ENCODE measurements around the gene STARD3NL. TPM values are rescaled to one million over a fixed set of nuclear protein-coding genes. Genes with fewer than 3 reads are reported as not detected.
A peak's percentile ranks its signal among the peaks of the same experiment; 100 is the strongest.

STARD3NL gene
- total RNA-seq, 1 donor from 2014 or later, result 46.7 TPM

DNA sequence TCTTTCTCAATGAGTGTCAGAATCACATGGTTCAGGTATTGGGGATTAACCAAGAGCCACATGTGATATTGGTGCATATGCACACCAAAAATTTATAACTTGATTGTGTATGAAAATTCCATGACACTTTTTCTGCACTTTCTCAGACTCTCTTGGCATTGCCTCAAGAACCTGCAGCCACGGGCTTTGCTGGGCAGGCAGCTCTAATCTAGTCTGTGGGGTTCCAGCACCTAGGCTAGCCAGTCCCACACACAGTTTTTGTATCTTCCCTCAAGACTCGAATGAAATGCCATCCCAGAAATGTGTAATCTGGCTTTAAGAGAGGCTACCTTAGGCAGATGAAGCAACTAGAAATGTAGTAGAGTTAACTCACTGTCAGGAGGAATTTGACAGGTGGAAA is 21.7 kb downstream of the STARD3NL start:
- DNase-seq (ENCODE audit: extremely low spot score, unreplicated experiment), result no peak
- no peak overlapping the region for H3K27ac Mint-ChIP-seq
- no peaks in the 10 kb centered on the region for H3K27me3 Mint-ChIP-seq
- TF ChIP-seq, protein P1, sequence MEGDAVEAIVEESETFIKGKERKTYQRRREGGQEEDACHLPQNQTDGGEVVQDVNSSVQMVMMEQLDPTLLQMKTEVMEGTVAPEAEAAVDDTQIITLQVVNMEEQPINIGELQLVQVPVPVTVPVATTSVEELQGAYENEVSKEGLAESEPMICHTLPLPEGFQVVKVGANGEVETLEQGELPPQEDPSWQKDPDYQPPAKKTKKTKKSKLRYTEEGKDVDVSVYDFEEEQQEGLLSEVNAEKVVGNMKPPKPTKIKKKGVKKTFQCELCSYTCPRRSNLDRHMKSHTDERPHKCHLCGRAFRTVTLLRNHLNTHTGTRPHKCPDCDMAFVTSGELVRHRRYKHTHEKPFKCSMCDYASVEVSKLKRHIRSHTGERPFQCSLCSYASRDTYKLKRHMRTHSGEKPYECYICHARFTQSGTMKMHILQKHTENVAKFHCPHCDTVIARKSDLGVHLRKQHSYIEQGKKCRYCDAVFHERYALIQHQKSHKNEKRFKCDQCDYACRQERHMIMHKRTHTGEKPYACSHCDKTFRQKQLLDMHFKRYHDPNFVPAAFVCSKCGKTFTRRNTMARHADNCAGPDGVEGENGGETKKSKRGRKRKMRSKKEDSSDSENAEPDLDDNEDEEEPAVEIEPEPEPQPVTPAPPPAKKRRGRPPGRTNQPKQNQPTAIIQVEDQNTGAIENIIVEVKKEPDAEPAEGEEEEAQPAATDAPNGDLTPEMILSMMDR (conservative IDR thresholded peaks at IDR 0.05), result no peak
- no peak overlapping the region for H3K4me3 Mint-ChIP-seq
- H3K36me3 Mint-ChIP-seq, result peaks cover 12% of the 10 kb centered on the region
- H3K9me3 Mint-ChIP-seq, result peaks cover 3% of the 10 kb centered on the region
- peaks cover 35% of the 10 kb centered on the region for H3K4me1 Mint-ChIP-seq (ENCODE audit: unreplicated experiment)

DNA sequence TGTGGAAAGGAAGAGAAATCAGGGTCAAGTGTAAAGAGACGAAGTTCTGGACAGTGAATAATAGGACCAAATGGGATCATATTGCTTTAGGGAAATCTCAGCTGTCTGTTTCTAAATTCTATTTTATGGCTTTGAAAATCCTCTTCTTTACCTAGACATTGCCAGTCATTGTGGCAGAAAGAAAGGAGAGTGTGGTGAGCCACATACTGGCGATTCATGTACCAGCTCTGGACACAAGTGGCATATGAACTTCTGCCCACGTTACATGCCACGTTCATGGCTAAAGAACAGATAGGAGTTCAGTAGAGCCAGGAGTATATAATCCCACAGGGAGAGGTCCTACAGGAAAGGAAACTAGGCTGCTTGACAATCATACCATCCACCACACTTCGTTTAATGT is 28.0 kb downstream of the STARD3NL start:
- peaks cover 7% of the 10 kb centered on the region for H3K4me1 Mint-ChIP-seq (ENCODE audit: unreplicated experiment)
- TF ChIP-seq, protein P1 (conservative IDR thresholded peaks at IDR 0.05), result no peak
- DNase-seq (ENCODE audit: extremely low spot score, unreplicated experiment), result no peak
- H3K9me3 Mint-ChIP-seq, result peaks cover 3% of the 10 kb centered on the region
- H3K27ac Mint-ChIP-seq, result no peak overlapping the region
- H3K4me3 Mint-ChIP-seq, result no peak overlapping the region
- H3K36me3 Mint-ChIP-seq, result peaks cover 35% of the 10 kb centered on the region
- no peaks in the 10 kb centered on the region for H3K27me3 Mint-ChIP-seq

DNA sequence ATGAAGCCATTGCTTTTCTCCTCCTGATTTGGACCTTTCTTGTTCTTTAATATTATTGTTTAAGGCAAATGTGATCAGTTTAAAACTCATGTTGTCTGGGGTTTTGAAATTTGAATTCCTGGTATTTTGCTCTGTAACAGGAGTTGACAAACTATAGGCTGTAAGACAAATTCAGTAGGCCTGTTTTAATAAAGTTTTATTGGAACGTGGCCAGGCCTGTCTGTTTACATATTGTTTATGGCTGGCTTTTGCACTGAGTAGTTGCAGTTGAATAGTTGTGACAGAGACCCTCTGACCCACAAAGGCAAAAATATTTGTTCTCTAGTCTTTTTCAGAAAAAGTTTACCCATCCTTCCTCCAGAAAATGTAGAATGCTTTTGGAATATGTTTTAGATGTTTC is 29.8 kb downstream of the STARD3NL start:
- H3K27ac Mint-ChIP-seq, result no peak overlapping the region
- TF ChIP-seq, protein P1 (conservative IDR thresholded peaks at IDR 0.05), result no peak
- H3K9me3 Mint-ChIP-seq, result no peaks in the 10 kb centered on the region

DNA sequence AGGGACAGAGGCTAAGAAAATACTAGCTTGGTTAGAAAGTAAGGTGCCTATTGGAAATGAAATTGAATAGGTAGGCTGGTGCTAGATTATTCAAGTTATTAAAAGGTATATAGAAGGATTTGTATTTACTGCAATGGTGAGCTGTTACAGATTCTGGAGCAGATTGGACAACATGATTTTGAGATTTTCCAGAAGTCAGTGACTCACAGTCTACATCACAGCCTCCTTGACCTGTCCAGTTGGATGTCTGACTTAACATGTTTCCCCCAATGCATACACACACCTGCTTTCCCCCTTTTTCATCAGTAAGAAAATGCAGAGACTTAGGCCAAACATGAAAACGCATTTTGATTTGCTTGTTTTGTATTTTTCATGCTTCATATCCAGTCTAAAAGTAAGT is 33.4 kb downstream of the STARD3NL start:
- no peaks in the 10 kb centered on the region for H3K27me3 Mint-ChIP-seq
- peaks cover 8% of the 10 kb centered on the region for H3K4me1 Mint-ChIP-seq (ENCODE audit: unreplicated experiment)
- TF ChIP-seq, protein P1 (conservative IDR thresholded peaks at IDR 0.05), result no peak
- peaks cover 38% of the 10 kb centered on the region for H3K36me3 Mint-ChIP-seq
- DNase-seq (ENCODE audit: extremely low spot score, unreplicated experiment), result no peak
- H3K9me3 Mint-ChIP-seq, result no peaks in the 10 kb centered on the region
- no peak overlapping the region for H3K4me3 Mint-ChIP-seq
- H3K27ac Mint-ChIP-seq, result no peak overlapping the region

More for the DNA sequence above, 29.8 kb downstream of the STARD3NL start:
- DNase-seq (ENCODE audit: extremely low spot score, unreplicated experiment), result no peak
- peaks cover 7% of the 10 kb centered on the region for H3K4me1 Mint-ChIP-seq (ENCODE audit: unreplicated experiment)
- H3K4me3 Mint-ChIP-seq, result no peak overlapping the region
- peaks cover 43% of the 10 kb centered on the region for H3K36me3 Mint-ChIP-seq
- H3K27me3 Mint-ChIP-seq, result no peaks in the 10 kb centered on the region

DNA sequence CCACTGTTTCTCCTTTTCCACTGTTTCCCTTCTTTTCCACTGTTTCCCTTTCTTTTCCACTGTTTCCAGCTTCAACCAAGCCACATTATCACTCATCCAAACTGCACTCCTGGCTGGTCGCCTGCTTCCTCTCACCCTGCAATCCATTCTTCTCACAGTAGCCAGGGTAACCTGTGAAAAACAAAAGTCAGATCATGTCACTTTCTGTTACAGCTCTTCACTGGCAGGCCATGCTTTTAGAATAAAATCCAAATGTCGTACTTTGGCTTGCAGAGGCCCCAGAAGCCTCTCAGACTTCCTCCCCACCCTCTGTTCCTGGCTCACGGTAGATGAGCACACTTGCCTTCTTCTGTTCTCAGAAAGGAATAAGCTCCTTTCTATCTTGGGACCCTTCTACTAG is 33.9 kb downstream of the STARD3NL start:
- Mint-ChIP-seq H3K27me3 (no peaks in the 10 kb centered on the region), H3K27ac (no peak overlapping the region), H3K36me3 (peaks cover 38% of the 10 kb centered on the region), H3K4me1 (ENCODE audit: unreplicated experiment) (peaks cover 8% of the 10 kb centered on the region), H3K9me3 (no peaks in the 10 kb centered on the region), H3K4me3 (no peak overlapping the region)
- TF ChIP-seq, protein P1 (conservative IDR thresholded peaks at IDR 0.05), result no peak
- DNase-seq (ENCODE audit: extremely low spot score, unreplicated experiment), result no peak

DNA sequence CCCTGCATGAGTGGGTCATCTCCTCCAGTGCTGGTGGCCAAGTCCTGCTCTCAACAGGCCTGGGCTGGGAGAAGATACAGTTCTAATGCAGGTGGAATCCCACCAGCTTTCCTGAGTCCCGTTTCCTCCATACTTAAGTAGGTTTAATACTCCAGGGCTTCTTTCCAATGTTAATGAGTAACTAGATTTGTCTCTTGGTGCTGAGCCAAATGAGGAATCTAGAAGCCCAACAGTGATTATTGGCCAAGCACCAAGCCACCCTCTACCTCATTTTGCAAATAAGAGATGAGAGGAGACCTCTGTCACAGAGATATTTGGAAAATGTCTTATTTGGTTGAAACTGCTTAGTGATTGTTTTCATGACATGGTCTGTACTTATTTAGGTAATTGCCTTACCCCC is 37.1 kb downstream of the STARD3NL start:
- peaks cover 32% of the 10 kb centered on the region for H3K36me3 Mint-ChIP-seq
- TF ChIP-seq, protein P1 (conservative IDR thresholded peaks at IDR 0.05), result no peak
- H3K9me3 Mint-ChIP-seq, result no peaks in the 10 kb centered on the region
- no peak for DNase-seq (ENCODE audit: extremely low spot score, unreplicated experiment)
- peaks cover 8% of the 10 kb centered on the region for H3K4me1 Mint-ChIP-seq (ENCODE audit: unreplicated experiment)
- no peak overlapping the region for H3K4me3 Mint-ChIP-seq
- peak overlapping the region; percentile 38 for H3K27ac Mint-ChIP-seq
- no peaks in the 10 kb centered on the region for H3K27me3 Mint-ChIP-seq
